IMR-90 (cell line): Measurements from ENCODE around the gene HOXB8.

ENCODE experiments used
- MXI1 ChIP-seq: IDR thresholded peaks from 2 replicates; pipeline ENCODE4 v1.6.1; 2012; ENCODE audit warnings: low read depth, mild to moderate bottlenecking, low read length, moderate library complexity, borderline replicate concordance
- POLR2A ChIP-seq: IDR thresholded peaks from 2 replicates; pipeline ENCODE4 v1.6.1; 2012; ENCODE audit warnings: mild to moderate bottlenecking, low read depth, low read length
- RAD21 ChIP-seq: IDR thresholded peaks from 2 replicates; pipeline ENCODE4 v1.6.1; 2012; ENCODE audit warnings: low read length, improper control_type of control experiment
- TF ChIP-seq, protein P1 (sequence below): conservative IDR thresholded peaks from 2 replicates; pipeline ENCODE4 v1.5.1; 2012; ENCODE audit warnings: mild to moderate bottlenecking, low read depth, low read length, improper control_type of control experiment
- TF ChIP-seq, protein P2 (sequence below): fragments of 150-350 bp; IDR thresholded peaks from 2 replicates; pipeline ENCODE4 v1.6.1; 2016; ENCODE audit warnings: low read depth, mild to moderate bottlenecking, low read length, moderate library complexity, borderline replicate concordance

DNA sequence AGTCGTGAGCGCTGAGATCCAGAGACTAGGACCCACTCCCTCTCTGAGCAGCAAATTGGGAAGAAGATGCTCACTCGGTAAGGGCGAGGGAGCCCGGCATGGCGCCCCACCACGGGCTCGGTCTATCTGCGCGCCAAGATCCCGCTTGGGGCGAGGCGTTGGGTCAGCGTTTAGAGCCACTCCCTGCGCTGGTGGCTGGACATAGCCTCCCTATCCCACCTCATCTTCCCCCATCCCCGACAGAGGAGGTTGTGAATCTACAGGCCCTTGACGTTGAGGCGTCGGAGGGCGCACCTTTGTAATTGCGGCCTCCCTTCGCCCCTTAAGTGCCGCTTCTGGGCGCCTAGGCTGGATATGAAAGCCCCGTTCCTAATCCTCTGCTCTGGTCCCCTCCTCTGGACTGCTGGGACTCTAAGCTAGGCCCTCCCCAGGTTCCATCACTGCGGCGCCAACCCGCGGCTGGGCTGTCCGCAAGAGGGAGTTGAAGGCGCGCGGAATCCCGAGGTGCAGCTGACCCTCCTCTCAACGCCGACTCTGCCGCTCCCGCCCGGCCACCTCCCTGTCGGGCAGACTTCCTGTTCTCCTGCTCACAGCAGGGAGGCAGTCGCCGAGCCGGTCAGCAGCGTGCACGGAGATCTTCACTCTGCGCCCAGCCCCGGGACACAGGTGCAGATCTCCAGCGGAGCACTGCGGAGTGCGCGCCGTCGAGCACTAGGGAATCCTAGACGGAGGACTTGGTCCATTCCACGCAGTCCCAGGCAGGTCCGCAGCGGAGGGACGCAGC, 27.2 kb upstream of the HOXB8 start:
- TF ChIP-seq, protein P1, sequence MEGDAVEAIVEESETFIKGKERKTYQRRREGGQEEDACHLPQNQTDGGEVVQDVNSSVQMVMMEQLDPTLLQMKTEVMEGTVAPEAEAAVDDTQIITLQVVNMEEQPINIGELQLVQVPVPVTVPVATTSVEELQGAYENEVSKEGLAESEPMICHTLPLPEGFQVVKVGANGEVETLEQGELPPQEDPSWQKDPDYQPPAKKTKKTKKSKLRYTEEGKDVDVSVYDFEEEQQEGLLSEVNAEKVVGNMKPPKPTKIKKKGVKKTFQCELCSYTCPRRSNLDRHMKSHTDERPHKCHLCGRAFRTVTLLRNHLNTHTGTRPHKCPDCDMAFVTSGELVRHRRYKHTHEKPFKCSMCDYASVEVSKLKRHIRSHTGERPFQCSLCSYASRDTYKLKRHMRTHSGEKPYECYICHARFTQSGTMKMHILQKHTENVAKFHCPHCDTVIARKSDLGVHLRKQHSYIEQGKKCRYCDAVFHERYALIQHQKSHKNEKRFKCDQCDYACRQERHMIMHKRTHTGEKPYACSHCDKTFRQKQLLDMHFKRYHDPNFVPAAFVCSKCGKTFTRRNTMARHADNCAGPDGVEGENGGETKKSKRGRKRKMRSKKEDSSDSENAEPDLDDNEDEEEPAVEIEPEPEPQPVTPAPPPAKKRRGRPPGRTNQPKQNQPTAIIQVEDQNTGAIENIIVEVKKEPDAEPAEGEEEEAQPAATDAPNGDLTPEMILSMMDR: no peak
- TF ChIP-seq, protein P2, sequence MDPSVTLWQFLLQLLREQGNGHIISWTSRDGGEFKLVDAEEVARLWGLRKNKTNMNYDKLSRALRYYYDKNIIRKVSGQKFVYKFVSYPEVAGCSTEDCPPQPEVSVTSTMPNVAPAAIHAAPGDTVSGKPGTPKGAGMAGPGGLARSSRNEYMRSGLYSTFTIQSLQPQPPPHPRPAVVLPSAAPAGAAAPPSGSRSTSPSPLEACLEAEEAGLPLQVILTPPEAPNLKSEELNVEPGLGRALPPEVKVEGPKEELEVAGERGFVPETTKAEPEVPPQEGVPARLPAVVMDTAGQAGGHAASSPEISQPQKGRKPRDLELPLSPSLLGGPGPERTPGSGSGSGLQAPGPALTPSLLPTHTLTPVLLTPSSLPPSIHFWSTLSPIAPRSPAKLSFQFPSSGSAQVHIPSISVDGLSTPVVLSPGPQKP: no peak
- TF ChIP-seq POLR2A (no peak), MXI1 (no peak), RAD21 (no peak)
